ENCODE data around the gene TMEM50A.

DNA sequence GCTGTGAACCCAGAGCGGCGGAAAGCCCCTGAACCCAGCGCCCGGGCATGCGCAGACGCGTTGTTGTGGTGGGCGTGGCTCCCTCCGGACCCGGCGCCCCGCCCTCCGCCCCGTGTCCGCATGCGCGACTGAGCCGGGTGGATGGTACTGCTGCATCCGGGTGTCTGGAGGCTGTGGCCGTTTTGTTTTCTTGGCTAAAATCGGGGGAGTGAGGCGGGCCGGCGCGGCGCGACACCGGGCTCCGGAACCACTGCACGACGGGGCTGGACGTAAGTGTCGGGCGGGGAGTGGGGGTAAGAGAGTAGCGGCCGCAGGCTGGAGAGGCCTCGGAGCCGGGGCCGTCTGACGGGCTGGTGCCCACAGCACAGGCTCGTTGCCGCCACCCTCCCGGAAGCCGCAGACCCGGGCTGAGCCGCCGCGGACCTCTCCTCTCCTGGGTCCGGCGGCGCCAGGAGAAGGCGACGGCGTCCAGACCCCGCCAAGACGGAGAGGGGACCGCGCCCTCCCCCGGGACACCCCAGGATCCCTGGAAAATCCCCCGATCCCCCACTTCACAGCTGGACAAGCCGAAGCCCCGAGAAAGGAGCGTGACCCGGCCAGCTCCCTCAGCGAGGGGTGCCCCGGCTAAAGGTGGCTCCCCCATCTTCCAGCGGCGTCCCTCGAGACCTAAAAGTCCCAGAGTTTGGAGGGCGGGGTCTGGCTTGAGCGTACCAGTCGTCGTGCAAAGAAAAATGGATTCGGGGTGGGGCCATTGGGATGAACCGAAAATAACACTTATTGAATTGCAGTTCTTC is at the start of gene TMEM50A:
- TF ChIP-seq, protein P1, sequence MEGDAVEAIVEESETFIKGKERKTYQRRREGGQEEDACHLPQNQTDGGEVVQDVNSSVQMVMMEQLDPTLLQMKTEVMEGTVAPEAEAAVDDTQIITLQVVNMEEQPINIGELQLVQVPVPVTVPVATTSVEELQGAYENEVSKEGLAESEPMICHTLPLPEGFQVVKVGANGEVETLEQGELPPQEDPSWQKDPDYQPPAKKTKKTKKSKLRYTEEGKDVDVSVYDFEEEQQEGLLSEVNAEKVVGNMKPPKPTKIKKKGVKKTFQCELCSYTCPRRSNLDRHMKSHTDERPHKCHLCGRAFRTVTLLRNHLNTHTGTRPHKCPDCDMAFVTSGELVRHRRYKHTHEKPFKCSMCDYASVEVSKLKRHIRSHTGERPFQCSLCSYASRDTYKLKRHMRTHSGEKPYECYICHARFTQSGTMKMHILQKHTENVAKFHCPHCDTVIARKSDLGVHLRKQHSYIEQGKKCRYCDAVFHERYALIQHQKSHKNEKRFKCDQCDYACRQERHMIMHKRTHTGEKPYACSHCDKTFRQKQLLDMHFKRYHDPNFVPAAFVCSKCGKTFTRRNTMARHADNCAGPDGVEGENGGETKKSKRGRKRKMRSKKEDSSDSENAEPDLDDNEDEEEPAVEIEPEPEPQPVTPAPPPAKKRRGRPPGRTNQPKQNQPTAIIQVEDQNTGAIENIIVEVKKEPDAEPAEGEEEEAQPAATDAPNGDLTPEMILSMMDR (IDR thresholded peaks at IDR 0.05), result peak in 1 of 3 experiments; percentile 5
- peak in 1 of 2 donors; percentile 82 for TF ChIP-seq POLR2A (IDR thresholded peaks at IDR 0.05)

Measured in vagina (tissue), 2 donors.